Activated T-cell treated with anti-CD3 and anti-CD28 coated beads, Interleukin-2, amount 50 U/mL, for 24 hours (primary cell): ENCODE data around the gene ROCK2.
"Not testable (repeated sequence)": the region's sequence is repeated elsewhere in the genome, so short reads cannot be mapped to it uniquely, and the experiment has no call there.

Experiments used
- DNase-seq: peaks from one replicate; pipeline ENCODE4 v3.0.0-alpha.2; 2020
- H3K27ac Mint-ChIP-seq: 2 replicates; pipeline ENCODE4 v1.8.0; 2020; ENCODE audit warnings: mild to moderate bottlenecking, mixed read lengths
- H3K27me3 Mint-ChIP-seq: 2 replicates; pipeline ENCODE4 v1.8.0; 2020; ENCODE audit warnings: mixed read lengths
- H3K36me3 Mint-ChIP-seq: 2 replicates; pipeline ENCODE4 v1.8.0; 2020; ENCODE audit warnings: low read depth, mixed read lengths
- H3K4me1 Mint-ChIP-seq: 2 replicates; pipeline ENCODE4 v1.8.0; 2020; ENCODE audit warnings: low read depth, mixed read lengths
- H3K4me3 Mint-ChIP-seq: 2 replicates; pipeline ENCODE4 v1.8.0; 2020; ENCODE audit warnings: mild to moderate bottlenecking, moderate library complexity, mixed read lengths
- H3K9me3 Mint-ChIP-seq: 2 replicates; pipeline ENCODE4 v1.8.0; 2020; ENCODE audit warnings: mixed read lengths

The ROCK2 gene

GRCh38 chr2:11338580-11338979, 5.9 kb downstream of the ROCK2 start:
- Mint-ChIP-seq H3K27me3 (no peaks in the 10 kb centered on the region), H3K4me3 (no peak overlapping the region), H3K4me1 (peaks cover 50% of the 10 kb centered on the region), H3K27ac (no peak overlapping the region), H3K9me3 (peaks cover 2% of the 10 kb centered on the region), H3K36me3 (peaks cover 7% of the 10 kb centered on the region)
- no peak for DNase-seq

GRCh38 chr2:11337909-11338308, 6.5 kb downstream of the ROCK2 start:
- H3K27ac Mint-ChIP-seq, result no peak overlapping the region
- H3K36me3 Mint-ChIP-seq, result peaks cover 3% of the 10 kb centered on the region
- no peak for DNase-seq
- H3K4me1 Mint-ChIP-seq, result peaks cover 49% of the 10 kb centered on the region
- H3K4me3 Mint-ChIP-seq, result no peak overlapping the region
- peaks cover 2% of the 10 kb centered on the region for H3K9me3 Mint-ChIP-seq
- H3K27me3 Mint-ChIP-seq, result no peaks in the 10 kb centered on the region

- H3K4me1 Mint-ChIP-seq, result peaks cover 36% of the 10 kb centered on the region
- H3K27me3 Mint-ChIP-seq, result no peaks in the 10 kb centered on the region
- H3K9me3 Mint-ChIP-seq, result peaks cover 2% of the 10 kb centered on the region
- no peak for DNase-seq
- H3K27ac Mint-ChIP-seq, result no peak overlapping the region
- H3K36me3 Mint-ChIP-seq, result peaks cover 3% of the 10 kb centered on the region
- no peak overlapping the region for H3K4me3 Mint-ChIP-seq
These were observed 8.2 kb downstream of the ROCK2 start for GRCh38 chr2:11336189-11336588.

- Mint-ChIP-seq H3K4me1 (peaks cover 23% of the 10 kb centered on the region), H3K9me3 (peaks cover 2% of the 10 kb centered on the region), H3K27ac (no peak overlapping the region), H3K27me3 (no peaks in the 10 kb centered on the region), H3K4me3 (no peak overlapping the region), H3K36me3 (peaks cover 3% of the 10 kb centered on the region)
- no peak for DNase-seq
These were observed 10.8 kb downstream of the ROCK2 start for GRCh38 chr2:11333427-11334183.

GRCh38 chr2:11332596-11332995, 11.8 kb downstream of the ROCK2 start:
- Mint-ChIP-seq H3K36me3 (peaks cover 3% of the 10 kb centered on the region), H3K27ac (no peak overlapping the region), H3K27me3 (no peaks in the 10 kb centered on the region), H3K9me3 (peaks cover 2% of the 10 kb centered on the region), H3K4me1 (peaks cover 25% of the 10 kb centered on the region), H3K4me3 (no peak overlapping the region)
- no peak for DNase-seq

- Mint-ChIP-seq H3K36me3 (no peaks in the 10 kb centered on the region), H3K27me3 (no peaks in the 10 kb centered on the region), H3K27ac (no peak overlapping the region), H3K9me3 (no peaks in the 10 kb centered on the region), H3K4me3 (no peak overlapping the region), H3K4me1 (peaks cover 18% of the 10 kb centered on the region)
- no peak for DNase-seq
These were observed 13.8 kb downstream of the ROCK2 start for GRCh38 chr2:11330457-11331142.

- Mint-ChIP-seq H3K36me3 (no peaks in the 10 kb centered on the region), H3K4me3 (no peak overlapping the region), H3K4me1 (peaks cover 15% of the 10 kb centered on the region), H3K9me3 (no peaks in the 10 kb centered on the region), H3K27ac (no peak overlapping the region), H3K27me3 (no peaks in the 10 kb centered on the region)
- no peak for DNase-seq
These were observed 14.7 kb downstream of the ROCK2 start for GRCh38 chr2:11329776-11330175.

GRCh38 chr2:11328522-11328921, 15.9 kb downstream of the ROCK2 start:
- not testable (repeated sequence) for H3K27ac Mint-ChIP-seq, H3K9me3 Mint-ChIP-seq, H3K4me3 Mint-ChIP-seq, H3K36me3 Mint-ChIP-seq, H3K27me3 Mint-ChIP-seq, DNase-seq
- H3K4me1 Mint-ChIP-seq, result peaks cover 15% of the 10 kb centered on the region

GRCh38 chr2:11327871-11328270, 16.6 kb downstream of the ROCK2 start:
- H3K9me3 Mint-ChIP-seq, result no peaks in the 10 kb centered on the region

GRCh38 chr2:11326677-11327211, 17.7 kb downstream of the ROCK2 start:
- Mint-ChIP-seq H3K27ac (no peak overlapping the region), H3K4me3 (no peak overlapping the region), H3K36me3 (no peaks in the 10 kb centered on the region), H3K4me1 (peaks cover 21% of the 10 kb centered on the region), H3K27me3 (no peaks in the 10 kb centered on the region), H3K9me3 (no peaks in the 10 kb centered on the region)
- DNase-seq, result no peak

More at GRCh38 chr2:11327871-11328270, 16.6 kb downstream of the ROCK2 start:
- H3K36me3 Mint-ChIP-seq, result no peaks in the 10 kb centered on the region
- no peak for DNase-seq
- no peaks in the 10 kb centered on the region for H3K27me3 Mint-ChIP-seq
- no peak overlapping the region for H3K4me3 Mint-ChIP-seq
- peaks cover 14% of the 10 kb centered on the region for H3K4me1 Mint-ChIP-seq
- H3K27ac Mint-ChIP-seq, result no peak overlapping the region

GRCh38 chr2:11325961-11326676, 18.3 kb downstream of the ROCK2 start:
- Mint-ChIP-seq H3K4me3 (no peak overlapping the region), H3K27ac (no peak overlapping the region), H3K27me3 (no peaks in the 10 kb centered on the region), H3K36me3 (no peaks in the 10 kb centered on the region), H3K9me3 (no peaks in the 10 kb centered on the region), H3K4me1 (peaks cover 22% of the 10 kb centered on the region)
- no peak for DNase-seq

GRCh38 chr2:11321847-11322246, 22.6 kb downstream of the ROCK2 start:
- DNase-seq, result no peak
- Mint-ChIP-seq H3K4me3 (no peak overlapping the region), H3K4me1 (peaks cover 16% of the 10 kb centered on the region), H3K9me3 (no peaks in the 10 kb centered on the region), H3K27ac (no peak overlapping the region), H3K36me3 (peaks cover 7% of the 10 kb centered on the region), H3K27me3 (no peaks in the 10 kb centered on the region)

GRCh38 chr2:11320698-11321492, 23.5 kb downstream of the ROCK2 start:
- no peak overlapping the region for H3K4me3 Mint-ChIP-seq
- H3K27ac Mint-ChIP-seq, result no peak overlapping the region
- peaks cover 7% of the 10 kb centered on the region for H3K36me3 Mint-ChIP-seq
- no peak for DNase-seq
- no peaks in the 10 kb centered on the region for H3K27me3 Mint-ChIP-seq
- no peaks in the 10 kb centered on the region for H3K9me3 Mint-ChIP-seq
- peaks cover 16% of the 10 kb centered on the region for H3K4me1 Mint-ChIP-seq

- Mint-ChIP-seq H3K36me3 (peaks cover 7% of the 10 kb centered on the region), H3K27me3 (no peaks in the 10 kb centered on the region), H3K9me3 (no peaks in the 10 kb centered on the region), H3K4me3 (no peak overlapping the region), H3K27ac (no peak overlapping the region), H3K4me1 (peaks cover 16% of the 10 kb centered on the region)
- no peak for DNase-seq
These were observed 24.5 kb downstream of the ROCK2 start for GRCh38 chr2:11319939-11320338.
